MM.1S (cell line): Measurements from ENCODE around the gene HMOX2.

ENCODE experiments used
- CTCF ChIP-seq: fragments of 300-600 bp; sonication (generic); IDR thresholded peaks from 2 replicates; pipeline ENCODE4 v1.5.1; 2016; ENCODE audit warnings: antibody characterized with exemption, low read length, mixed read lengths
- EZH2 ChIP-seq: fragments of 300-600 bp; sonication (generic); optimal IDR thresholded peaks from 2 replicates; pipeline ENCODE3; 2017; ENCODE audit warnings: low read depth, mild to moderate bottlenecking, antibody characterized with exemption, low read length, mixed read lengths

- TF ChIP-seq CTCF (no peak), EZH2 (no peak)
These were observed 47.5 kb downstream of the HMOX2 start for GRCh38 chr16:4523686-4524085.
